CD4-positive, alpha-beta T cell treated with Interleukin-6 for 4 hours (primary cell): ENCODE results near the gene SPDYE3.
"Not testable (repeated sequence)": the region's sequence is repeated elsewhere in the genome, so short reads cannot be mapped to it uniquely, and the experiment has no call there.

Experiments used
- DNase-seq: peaks from one replicate; pipeline ENCODE4 v3.0.0-alpha.2; 2020; ENCODE audit warnings: mixed read lengths

Gene SPDYE3, protein sequence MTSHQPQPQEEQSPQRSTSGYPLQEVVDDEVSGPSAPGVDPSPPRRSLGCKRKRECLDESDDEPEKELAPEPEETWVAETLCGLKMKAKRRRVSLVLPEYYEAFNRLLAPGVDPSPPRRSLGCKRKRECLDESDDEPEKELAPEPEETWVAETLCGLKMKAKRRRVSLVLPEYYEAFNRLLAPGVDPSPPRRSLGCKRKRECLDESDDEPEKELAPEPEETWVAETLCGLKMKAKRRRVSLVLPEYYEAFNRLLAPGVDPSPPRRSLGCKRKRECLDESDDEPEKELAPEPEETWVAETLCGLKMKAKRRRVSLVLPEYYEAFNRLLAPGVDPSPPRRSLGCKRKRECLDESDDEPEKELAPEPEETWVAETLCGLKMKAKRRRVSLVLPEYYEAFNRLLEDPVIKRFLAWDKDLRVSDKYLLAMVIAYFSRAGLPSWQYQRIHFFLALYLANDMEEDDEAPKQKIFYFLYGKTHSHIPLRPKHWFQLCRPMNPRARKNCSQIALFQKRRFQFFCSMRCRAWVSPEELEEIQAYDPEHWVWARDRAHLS

DNA sequence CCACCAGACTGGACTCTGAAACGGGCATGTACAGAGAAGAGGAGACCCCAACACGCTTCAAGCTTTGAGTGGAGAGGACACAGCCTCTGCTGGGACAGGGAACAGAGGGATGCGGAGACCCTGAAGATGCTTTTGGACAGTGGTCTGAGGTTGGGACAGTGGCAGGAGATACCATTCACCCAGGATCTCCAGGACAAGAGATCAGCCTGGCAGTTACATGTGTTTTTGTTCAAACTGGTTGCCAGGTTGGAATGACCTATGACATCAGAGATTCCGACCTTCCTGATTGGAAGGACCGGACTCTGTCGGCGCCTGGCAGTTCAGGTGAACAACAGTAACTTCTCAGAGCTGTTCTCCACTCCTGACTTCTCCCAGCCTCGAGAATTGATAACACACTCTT, at the start of gene SPDYE3:
Gene SPDYE3 (plus strand): TSS at position 301 of the 400 bp plus-strand sequence. CDS start 184 bp downstream, outside the sequence.
- not testable (repeated sequence) for DNase-seq

DNA sequence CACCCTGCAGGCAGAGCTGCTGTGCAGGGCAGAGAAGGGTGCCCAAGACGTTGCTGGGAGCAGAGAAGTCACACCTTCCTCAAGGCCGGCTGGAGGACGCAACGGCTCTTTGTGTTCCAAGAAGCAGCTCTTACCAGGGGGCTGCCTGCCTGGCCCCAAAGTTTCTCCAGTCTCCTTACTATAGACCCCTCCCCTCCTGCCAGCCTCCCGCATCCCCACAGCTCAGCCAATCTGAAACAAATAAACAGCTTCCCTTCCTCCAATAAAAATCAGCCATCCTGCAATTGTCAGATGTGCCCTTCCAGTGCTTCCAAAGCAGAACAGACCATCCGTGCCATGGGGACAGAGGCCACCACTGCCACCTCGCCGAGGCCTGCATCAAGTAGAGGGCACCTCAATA, 47.5 kb upstream of the SPDYE3 start:
- not testable (repeated sequence) for DNase-seq

DNA sequence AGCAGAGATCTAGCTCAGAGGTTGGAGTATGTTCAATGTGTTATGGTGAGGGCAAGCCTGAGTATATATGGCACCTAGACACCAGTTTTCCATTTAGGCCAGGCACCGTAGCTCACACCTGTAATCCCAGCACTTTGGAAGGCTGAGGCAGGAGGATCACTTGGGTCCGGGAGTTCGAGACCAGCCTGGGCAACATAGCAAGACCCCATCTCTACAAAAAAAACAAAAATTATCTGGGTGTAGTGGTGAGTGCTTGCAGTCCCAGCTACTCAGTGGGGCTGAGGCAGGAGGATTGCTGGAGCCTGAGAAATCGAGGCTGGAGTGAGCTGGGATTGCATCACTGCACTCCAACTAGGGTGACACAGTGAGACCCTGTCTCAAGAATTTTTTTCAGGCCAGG, 44.6 kb upstream of the SPDYE3 start:
- not testable (repeated sequence) for DNase-seq

DNA sequence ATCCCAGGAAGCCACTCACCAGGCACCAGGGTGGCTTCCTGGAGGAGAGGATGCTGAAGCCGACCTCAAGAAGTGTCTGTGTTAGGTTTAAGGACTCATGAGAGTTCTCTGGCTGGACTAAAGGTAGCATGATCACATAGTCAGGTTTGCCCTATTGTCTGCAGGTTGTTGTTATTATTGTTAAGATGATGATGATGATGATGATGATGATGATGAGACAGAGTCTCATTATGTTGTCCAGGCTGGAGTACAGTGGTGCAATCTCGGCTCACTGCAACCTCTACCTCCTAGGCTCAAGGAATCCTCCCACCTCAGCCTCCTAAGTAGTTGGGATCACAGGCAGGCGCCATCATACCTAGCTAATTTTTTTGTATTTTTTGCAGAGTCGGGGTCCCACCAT, 43.3 kb upstream of the SPDYE3 start:
- not testable (repeated sequence) for DNase-seq

DNA sequence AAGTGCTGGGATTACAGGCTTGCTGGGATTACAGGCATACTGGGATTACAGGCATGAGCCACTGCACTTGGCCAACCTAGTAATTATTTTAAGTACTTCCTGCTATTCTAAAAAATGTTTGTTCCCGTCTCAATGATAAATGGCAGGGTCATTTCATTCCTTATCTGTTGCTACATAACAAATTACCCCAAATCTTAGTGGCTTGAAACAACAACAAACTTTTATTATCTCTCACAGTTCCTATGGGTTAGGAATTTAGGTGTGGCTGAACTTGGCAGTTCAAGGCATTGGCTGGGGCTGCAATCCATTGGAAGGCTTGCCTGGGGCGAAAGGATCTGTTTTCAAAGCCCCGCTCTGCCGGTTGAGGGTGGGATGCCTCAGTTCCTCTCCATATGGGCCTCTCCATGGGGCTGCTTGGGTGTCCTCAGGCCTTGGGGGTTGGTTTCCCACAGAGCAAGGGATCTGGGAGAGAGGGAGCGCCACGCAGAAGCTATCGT, 42.8 kb upstream of the SPDYE3 start:
- not testable (repeated sequence) for DNase-seq

DNA sequence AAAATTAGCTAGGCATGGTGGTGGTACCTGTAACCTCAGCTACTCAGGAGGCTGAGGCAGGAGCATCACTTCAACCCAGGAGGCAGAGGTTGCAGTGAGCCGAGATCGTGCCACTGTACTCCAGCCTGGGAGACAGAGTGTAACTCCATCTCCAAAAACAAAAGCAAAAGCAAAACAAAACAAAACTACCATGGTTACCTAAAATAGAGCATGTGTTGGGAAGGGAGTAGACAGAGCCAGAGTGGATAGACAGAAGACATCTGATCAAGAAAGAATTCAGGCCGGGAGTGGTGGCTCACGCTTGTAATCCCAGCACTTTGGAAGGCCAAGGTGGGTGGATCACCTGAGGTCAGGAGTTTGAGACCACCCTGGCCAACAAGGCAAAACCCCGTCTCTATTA, 41.7 kb upstream of the SPDYE3 start:
- not testable (repeated sequence) for DNase-seq

DNA sequence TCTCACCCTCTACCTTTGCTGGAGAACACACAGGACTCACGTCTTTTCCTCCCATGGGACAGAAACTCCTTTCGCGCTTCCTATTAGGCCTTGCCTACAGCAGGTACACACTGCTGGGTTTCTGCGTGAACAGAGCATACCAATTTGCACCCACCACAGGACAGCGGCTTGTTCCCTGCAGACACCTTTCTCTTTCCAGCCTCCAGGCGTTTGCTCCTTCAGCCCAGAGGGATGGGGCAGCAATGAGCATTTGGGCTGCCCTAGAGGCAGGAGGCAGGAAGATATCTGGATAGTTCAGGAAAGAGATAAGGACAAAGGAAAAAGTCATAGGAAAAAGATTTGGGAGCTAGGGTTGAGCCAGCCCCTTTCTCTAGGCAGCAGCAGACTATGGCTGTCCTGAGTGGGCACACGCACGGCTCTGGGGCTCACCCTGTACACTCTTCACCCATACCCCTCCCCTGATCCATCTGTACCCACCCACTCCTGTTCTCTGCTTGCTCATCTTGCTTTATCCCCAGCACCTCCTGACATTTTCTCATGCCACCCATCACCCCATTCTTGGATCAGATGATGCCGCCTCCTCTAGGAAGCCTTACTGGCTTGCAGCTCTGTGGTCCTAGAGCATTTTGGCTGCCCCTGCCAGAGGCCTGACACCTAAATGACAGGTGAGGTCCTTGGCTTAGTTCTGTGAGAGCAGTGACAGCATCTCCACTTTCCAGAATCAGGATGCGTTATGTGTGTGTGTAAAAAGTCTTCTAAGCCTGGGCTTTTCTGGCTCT, 40.7 kb upstream of the SPDYE3 start:
- no peak for DNase-seq

DNA sequence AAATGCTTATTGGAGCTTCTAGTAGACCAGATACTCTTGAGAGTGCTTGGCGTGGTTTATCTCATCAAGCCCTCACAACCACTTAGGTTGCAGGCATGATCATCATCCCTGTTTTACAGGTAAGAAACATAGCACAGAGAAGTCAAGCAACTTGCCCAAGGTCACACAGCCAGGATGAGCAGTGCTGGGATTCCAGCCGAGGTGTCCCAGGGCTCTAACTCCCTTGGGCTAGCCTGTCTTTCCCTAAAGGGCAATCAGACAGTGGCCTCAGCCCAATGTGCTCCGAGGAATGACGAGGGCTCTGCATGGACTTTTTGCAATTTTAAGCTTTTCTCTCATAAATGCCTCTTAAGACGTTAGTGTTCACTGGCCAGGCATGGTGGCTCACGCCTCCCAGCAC, 39.9 kb upstream of the SPDYE3 start:
- DNase-seq = no peak

DNA sequence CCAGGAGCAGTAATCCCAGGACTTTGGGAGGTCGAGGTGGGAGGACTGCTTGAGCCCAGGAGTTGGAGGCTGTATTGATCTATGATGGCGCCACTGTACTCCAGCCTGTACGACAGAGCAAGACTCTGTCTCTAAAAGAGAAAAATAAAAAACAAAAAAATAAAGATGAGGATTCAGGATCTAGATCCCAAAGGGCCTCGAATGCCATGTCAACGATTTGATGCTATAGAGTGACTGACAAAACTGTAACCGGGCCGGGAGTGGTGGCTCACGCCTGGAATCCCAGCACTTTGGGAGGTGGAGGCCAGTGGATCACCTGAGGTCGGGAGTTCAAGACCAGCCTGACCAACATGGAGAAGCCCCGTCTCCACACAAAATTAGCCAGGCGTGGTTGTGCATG, 38.6 kb upstream of the SPDYE3 start:
- DNase-seq = not testable (repeated sequence)

DNA sequence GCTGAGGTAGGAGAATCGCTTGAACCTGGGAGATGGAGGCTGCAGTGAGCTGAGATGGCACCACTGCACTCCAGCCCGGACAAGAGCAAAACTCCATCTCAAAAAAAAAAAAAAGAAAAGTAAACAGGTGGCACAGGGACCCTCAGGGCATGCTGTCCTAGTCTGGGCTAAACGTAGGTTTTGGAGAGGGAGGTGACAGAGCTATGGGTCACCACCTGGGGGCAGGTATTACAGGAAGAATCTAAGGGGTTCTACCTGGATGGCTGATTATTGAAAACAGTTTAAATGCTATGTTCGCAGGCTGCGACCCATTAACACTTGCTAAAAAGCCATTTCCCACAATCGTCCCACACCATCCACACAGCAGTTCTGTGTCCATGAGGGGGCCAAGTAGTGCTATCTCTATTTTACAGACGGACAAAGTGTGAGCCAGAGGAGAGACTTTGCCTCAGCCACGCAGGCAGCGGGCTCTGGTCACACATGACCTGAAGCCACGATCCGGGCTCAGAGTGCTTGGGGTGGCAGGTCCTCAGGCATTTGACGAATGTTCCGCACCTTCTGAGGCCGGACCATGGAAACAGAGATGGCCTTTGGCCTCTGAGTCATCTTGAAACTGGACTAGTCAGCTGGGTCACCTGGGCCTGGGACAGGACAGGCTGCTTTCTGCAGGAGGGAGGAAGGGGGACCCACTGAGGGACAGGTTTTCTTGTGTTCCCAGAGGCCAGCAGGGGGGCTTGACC, 38.0 kb upstream of the SPDYE3 start:
- DNase-seq = not testable (repeated sequence)

DNA sequence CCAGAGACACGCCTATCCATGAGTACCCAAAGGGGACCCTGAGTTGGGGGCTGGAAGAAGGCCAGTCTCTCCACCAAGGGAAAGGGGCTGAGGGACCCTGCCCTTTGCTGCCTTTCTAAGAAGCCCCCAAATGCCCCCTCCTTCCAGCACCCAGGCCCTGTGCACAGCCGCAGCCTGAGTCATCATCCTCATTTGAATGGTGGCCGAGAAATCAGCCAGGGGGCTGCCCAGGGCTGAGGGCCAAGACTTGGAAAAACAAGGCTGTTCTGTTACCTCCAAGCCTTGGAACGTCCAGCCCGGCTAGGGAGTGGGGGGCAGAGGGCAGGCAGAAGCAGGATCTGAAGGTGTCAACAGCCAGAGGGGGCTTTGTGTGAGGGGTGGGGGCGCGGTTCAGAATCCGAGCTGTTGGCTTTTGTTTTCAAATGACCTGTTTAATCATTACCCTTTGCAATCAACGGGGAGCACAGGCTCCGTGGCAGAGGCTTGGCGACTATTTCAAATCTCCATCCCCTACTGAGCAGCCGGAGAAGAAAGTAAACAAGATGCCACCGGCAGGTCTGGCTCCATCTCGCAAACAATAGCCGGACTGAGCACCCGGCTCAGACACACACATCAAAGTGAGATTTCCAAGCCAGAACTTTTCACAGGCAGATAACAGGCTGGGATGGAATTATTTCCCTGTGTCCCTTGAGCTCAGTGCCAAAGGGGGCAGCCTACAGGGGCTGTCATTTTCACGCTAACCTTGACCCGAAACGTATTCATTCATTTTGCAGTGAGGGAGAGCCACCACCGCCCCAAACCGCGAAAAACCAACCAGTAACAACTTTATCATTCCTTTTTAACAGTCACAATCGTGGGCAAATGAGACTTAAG, 37.2 kb upstream of the SPDYE3 start:
- DNase-seq = not testable (repeated sequence)

DNA sequence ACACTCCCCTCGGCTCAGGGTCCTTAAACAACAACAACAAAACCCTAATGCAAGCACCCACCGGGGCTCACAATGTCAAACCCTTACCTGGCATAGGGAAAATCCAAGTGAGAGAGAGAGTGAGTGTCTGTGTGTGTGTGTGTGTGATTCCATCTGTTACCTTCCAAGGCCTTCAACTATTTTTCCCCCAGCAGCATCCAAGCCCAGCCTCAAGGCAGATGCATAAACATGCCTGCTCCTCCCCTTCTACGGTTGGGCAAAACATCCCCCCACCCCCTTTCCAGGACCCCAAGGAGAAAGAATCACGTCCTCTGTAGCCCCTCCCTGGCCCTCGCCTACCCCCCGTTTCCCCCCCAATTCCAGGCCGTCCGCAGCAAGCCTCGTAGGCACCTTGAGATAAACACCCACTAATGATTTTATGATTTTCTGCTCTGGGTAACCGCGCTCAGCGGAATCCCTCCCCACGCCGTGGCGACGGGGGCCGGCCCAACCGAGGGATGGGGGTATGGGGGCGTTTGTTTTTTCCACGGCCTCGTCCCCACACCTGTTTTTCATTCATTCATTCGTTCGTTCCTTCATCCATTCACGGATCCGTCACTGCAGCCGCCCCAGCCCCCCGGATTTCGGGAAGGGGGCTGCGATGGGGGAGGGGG, 36.4 kb upstream of the SPDYE3 start:
- DNase-seq = not testable (repeated sequence)

DNA sequence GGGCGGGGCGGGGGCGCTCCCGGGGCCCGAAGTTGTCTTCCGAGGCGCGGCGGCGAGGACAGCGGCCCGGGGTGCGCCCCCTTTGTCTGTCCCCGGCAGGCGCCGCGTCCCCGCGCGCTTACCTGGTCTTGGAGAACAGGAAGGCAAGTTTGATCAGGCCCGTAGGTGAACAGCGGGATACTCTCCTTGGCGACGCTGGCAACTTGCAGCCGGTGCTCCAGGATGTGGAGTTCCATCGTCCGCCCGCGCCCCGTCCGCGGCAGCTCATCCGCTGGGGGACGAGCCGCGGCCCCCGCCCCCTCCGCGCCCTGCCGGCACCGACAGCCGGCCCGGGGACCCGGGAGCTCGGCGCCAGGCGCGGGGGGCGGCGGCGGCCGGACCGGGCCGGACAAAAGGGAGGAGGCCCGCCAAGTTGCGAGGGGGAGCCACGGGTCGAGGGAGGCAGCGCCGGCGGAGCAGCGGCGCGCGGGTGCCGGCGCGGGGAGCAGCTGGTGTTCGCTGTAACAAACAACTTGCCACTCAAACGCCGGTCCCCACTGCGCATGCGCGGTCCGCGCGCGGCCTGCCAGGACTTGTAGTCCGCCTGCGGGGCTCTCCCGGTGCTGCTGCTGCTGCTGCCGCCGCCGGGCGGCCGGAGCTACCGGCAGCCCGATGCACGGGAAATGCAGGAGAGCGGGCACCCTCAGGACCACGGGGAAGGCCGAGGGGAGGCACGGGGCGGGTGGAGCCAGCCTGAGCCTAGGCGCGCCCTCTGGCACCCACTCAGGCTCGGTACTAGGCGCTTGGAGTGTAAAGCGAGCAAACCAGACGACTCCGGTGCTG, 35.6 kb upstream of the SPDYE3 start:
- peak; percentile 100 for DNase-seq

DNA sequence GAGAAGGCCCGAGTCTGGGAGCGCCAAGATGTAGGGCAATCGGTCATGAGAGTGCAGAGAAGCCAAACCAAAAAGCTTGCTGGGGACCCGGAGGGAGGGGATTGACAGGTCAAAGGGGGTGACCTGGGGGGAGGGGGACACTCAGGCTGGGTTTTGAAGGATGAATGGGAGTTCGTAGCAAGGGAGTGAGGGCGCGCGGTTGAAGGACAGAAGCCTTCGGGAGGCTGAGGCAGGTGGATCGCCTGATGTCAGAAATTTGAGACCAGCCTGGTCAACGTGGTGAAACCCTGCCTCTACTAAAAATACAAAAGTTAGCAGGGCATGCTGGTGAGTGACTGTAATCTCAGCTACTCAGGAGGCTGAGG, 35.0 kb upstream of the SPDYE3 start:
- peak; percentile 6 for DNase-seq

DNA sequence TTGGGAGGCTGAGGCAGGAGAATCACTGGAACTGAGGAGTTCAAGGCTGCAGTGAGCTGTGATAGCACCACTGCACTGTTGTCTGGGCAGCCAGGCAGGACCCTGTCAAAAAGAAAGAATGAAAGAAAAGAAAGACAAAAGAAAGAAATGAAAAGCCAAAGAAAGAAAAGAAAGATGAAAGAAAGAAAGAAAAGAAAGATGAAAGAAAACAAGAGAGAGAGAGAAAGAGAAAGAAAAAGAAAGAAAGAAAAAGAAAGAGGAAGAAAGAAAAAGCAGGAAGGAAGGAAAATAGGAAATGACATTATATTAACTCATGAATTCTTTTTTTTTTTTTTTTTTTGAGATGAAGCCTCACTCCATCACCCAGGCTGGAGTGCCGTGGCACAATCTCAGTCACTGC, 32.4 kb upstream of the SPDYE3 start:
- no peak for DNase-seq

DNA sequence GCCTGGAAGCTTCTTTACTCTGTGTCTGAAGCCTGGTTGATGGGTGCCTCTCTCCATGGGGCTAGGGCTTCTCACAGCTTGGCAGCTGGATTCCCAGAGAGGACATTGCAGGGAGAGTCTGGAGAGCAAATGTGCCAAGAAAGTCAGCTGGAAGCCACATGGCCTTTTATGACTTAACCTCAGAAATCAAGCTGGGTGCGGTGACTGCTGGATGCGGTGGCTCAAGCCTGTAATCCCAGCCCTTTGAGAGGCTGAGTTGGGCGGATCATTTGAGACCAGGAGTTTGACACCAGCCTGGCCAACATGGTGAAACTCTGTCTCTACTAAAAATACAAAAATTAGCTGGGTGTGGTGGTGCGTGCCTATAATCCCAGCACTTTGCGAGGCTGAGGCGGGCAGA, 31.4 kb upstream of the SPDYE3 start:
- DNase-seq = not testable (repeated sequence)

DNA sequence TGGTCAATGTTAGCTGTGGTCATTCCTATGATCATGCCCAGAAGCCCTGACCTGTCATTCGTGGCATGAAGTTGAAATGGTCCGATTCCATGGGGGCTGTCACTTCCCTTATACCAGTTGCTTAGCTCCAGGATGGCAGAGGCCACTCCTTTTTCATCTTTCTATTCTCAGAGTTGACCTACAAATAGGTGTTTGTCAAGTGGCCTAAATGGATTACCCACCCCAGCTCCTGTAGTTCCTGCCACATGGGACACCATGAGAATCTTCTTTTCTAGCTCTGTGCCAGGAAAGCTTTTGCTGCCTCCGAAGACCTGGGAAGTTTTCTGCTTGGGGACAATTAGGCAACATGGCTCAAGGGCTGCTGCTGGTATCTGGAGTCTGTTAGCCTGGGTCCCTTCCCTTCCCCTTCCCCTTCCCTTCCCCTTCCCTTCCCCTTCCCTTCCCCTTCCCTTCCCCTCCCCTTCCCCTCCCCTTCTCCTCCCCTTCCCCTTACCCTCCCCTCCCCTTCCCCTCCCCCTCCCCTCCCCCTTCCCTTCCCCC, 25.4 kb upstream of the SPDYE3 start:
- DNase-seq = not testable (repeated sequence)

DNA sequence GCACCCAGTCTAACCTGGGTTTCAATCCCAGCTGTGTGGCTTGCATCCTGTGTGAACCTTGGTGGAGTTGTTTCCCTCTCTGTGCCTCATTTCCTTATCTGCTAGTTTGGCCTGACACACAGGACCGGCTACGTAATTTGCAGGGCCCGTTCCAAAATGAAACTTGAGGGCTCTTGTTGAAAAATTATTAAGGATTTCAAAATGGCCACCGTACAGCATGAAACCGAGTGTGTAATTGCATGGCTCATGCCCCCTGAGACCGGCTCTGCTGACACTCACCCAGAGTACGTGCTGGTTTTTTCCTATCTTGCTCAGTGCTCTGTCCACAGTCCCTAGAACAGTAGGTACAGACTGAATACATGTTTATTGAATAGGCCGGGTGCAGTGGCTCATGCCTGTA, 24.4 kb upstream of the SPDYE3 start:
- DNase-seq = not testable (repeated sequence)

DNA sequence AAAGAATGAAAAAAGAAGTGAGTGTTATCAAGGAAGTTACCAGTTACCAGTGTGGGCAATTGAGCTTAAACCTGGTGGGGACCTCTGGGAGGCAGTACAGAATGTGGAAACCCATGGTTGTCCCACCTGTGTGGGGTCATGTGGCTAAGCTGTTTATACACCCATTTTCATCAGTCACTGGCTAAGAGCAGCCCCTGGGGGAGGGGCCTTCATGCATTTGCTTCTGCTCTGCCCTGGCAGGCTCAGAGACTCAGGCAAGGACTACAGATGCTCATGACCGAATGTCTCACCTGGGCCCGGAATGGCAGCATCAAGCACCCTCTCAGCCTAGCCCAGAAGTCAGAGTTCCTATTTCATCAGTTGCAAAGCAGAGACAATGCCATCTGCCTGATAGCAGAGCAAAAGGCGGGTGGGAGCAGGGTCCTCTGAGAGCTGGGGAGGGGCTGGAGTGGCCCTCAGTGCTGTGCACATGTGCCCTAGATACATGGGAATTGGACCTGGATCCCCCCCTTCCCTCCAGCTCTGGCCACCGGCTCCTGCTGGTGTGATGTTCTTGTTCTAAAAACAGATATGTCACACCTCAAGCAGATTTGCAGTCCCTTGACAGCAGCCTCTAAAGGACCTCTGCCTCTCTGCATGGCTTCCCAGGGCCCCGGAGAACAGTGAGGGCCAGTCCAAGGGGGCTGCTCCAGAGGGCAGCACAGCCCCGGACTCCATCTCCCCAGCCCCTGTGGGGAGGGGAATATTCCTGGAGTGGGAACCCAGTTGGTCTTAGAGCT, 20.1 kb upstream of the SPDYE3 start:
- DNase-seq = not testable (repeated sequence)
